GM18505 (cell line): ENCODE measurements around the gene SNX33.
"Not testable (repeated sequence)": the region's sequence is repeated elsewhere in the genome, so short reads cannot be mapped to it uniquely, and the experiment has no call there.

Experiments
- ATAC-seq: cut with Tn5 transposase; IDR thresholded peaks from one replicate; pipeline ENCODE4 v1.9.1; 2021; ENCODE audit not compliant: unreplicated experiment
- POLR2A ChIP-seq: IDR thresholded peaks from 4 replicates; pipeline ENCODE4 v1.6.1; 2011; ENCODE audit warnings: borderline replicate concordance; ENCODE audit not compliant: insufficient read depth, insufficient read length; ENCODE audit errors: extremely low read depth

The SNX33 gene

GRCh38 chr15:75704263-75704615 lies 56.5 kb downstream of the SNX33 start:
- TF ChIP-seq POLR2A: no peak
- ATAC-seq: no peak

- ATAC-seq: no peak
- no peak for TF ChIP-seq POLR2A
Measured at GRCh38 chr15:75704618-75705017, 56.9 kb downstream of the SNX33 start.

- ATAC-seq: not testable (repeated sequence)
Measured at GRCh38 chr15:75705375-75705774, 57.7 kb downstream of the SNX33 start.

GRCh38 chr15:75705854-75706681 lies 58.4 kb downstream of the SNX33 start:
- no peak for ATAC-seq
- no peak for TF ChIP-seq POLR2A

GRCh38 chr15:75706682-75706954 lies 58.9 kb downstream of the SNX33 start:
- no peak for ATAC-seq

GRCh38 chr15:75709458-75709857 lies 61.7 kb downstream of the SNX33 start:
- ATAC-seq: not testable (repeated sequence)

More at GRCh38 chr15:75706682-75706954, 58.9 kb downstream of the SNX33 start:
- TF ChIP-seq POLR2A: no peak

GRCh38 chr15:75710874-75711273 lies 63.2 kb downstream of the SNX33 start:
- not testable (repeated sequence) for ATAC-seq

- ATAC-seq: not testable (repeated sequence)
Measured at GRCh38 chr15:75711495-75711894, 63.8 kb downstream of the SNX33 start.
